WTC11 (cell line): Measurements from ENCODE around the gene VAC14. TPM values are rescaled to one million over a fixed set of nuclear protein-coding genes. Genes with fewer than 3 reads are reported as not detected.

Experiments
- ATAC-seq: fragments of 200-7000 bp; cut with Tn5 transposase; 2 replicates; pipeline ENCODE4 v1.10.0; 2021; ENCODE audit warnings: mild to moderate bottlenecking, moderate library complexity
- CTCF ChIA-PET: fragments of 300-600 bp; sonication (Branson Sonifier 250); formaldehyde crosslinking; loops from one replicate; lab custom pipeline; 2021; ENCODE audit warnings: antibody characterized with exemption; lab: Charles Lee
- POLR2A ChIA-PET: fragments of 350-600 bp; sonication (Branson Sonifier 250); formaldehyde crosslinking; loops from one replicate; lab custom pipeline; 2021; ENCODE audit warnings: antibody characterized with exemption; lab: Charles Lee
- DNase-seq: peaks from one replicate; pipeline ENCODE4 v3.0.0; 2021; ENCODE audit warnings: low spot score
- H3K27ac Mint-ChIP-seq: 2 replicates; pipeline ENCODE4 v1.8.0; 2021; ENCODE audit warnings: mixed read lengths
- H3K27me3 Mint-ChIP-seq: 2 replicates; pipeline ENCODE4 v1.8.0; 2021; ENCODE audit warnings: low read depth, mild to moderate bottlenecking, moderate library complexity, mixed read lengths
- H3K36me3 Mint-ChIP-seq: 2 replicates; pipeline ENCODE4 v1.8.0; 2021; ENCODE audit warnings: mixed read lengths
- H3K4me1 Mint-ChIP-seq: 2 replicates; pipeline ENCODE4 v1.8.0; 2022; ENCODE audit warnings: mixed read lengths
- H3K4me3 Mint-ChIP-seq: 2 replicates; pipeline ENCODE4 v1.8.0; 2021; ENCODE audit warnings: mild to moderate bottlenecking, moderate library complexity, mixed read lengths
- H3K9me3 Mint-ChIP-seq: 2 replicates; pipeline ENCODE4 v1.8.0; 2021; ENCODE audit warnings: mixed read lengths
- CBFB ChIP-seq: sonication (generic); formaldehyde crosslinking; IDR thresholded peaks from 2 replicates; pipeline ENCODE4 v1.8.1; 2022; ENCODE audit warnings: mild to moderate bottlenecking, low read depth, missing genetic modification reagents
- E2F4 ChIP-seq: sonication (generic); formaldehyde crosslinking; IDR thresholded peaks from 2 replicates; pipeline ENCODE4 v1.8.1; 2022; ENCODE audit warnings: low read depth, mild to moderate bottlenecking, moderate library complexity, missing genetic modification reagents, borderline replicate concordance
- ESRRA ChIP-seq: sonication (generic); formaldehyde crosslinking; IDR thresholded peaks from 2 replicates; pipeline ENCODE4 v1.8.1; 2022; ENCODE audit warnings: mild to moderate bottlenecking, missing genetic modification reagents, borderline replicate concordance
- GTF2I ChIP-seq: fragments of 250-450 bp; sonication (Bioruptor Pico); conservative IDR thresholded peaks from 2 replicates; pipeline ENCODE4 v1.4.0; 2021; ENCODE audit warnings: mild to moderate bottlenecking
- IRF1 ChIP-seq: sonication (generic); formaldehyde crosslinking; IDR thresholded peaks from 2 replicates; pipeline ENCODE4 v1.8.0; 2023; ENCODE audit warnings: missing genetic modification reagents
- JUN ChIP-seq: sonication (generic); formaldehyde crosslinking; IDR thresholded peaks from 2 replicates; pipeline ENCODE4 v1.8.0; 2023; ENCODE audit warnings: mild to moderate bottlenecking, missing genetic modification reagents
- MXD4 ChIP-seq: fragments of 250-450 bp; sonication (Bioruptor Pico); IDR thresholded peaks from 2 replicates; pipeline ENCODE4 v1.8.0; 2021; ENCODE audit warnings: mild to moderate bottlenecking, moderate library complexity, borderline replicate concordance
- MYBL2 ChIP-seq: sonication (generic); formaldehyde crosslinking; IDR thresholded peaks from 2 replicates; pipeline ENCODE4 v1.8.1; 2023; ENCODE audit warnings: mild to moderate bottlenecking, moderate library complexity, missing genetic modification reagents
- NR3C1 ChIP-seq: sonication (generic); formaldehyde crosslinking; conservative IDR thresholded peaks from 2 replicates; pipeline ENCODE4 v1.8.1; 2023; ENCODE audit warnings: low read depth, mild to moderate bottlenecking, missing genetic modification reagents
- RELA ChIP-seq: sonication (generic); formaldehyde crosslinking; IDR thresholded peaks from 2 replicates; pipeline ENCODE4 v1.8.1; 2022; ENCODE audit warnings: missing genetic modification reagents, mild to moderate bottlenecking, borderline replicate concordance
- SMAD3 ChIP-seq: sonication (generic); formaldehyde crosslinking; IDR thresholded peaks from 2 replicates; pipeline ENCODE4 v1.8.0; 2022; ENCODE audit warnings: missing genetic modification reagents, mild to moderate bottlenecking, borderline replicate concordance
- TEAD1 ChIP-seq: sonication (generic); formaldehyde crosslinking; IDR thresholded peaks from 2 replicates; pipeline ENCODE4 v1.8.0; 2022; ENCODE audit warnings: mild to moderate bottlenecking, missing genetic modification reagents
- ZBTB21 ChIP-seq: sonication (generic); formaldehyde crosslinking; IDR thresholded peaks from 2 replicates; pipeline ENCODE4 v1.8.1; 2023; ENCODE audit warnings: mild to moderate bottlenecking, missing genetic modification reagents, borderline replicate concordance
- ZNF138 ChIP-seq: sonication (generic); formaldehyde crosslinking; conservative IDR thresholded peaks from 2 replicates; pipeline ENCODE4 v1.8.1; 2022; ENCODE audit warnings: mild to moderate bottlenecking, moderate library complexity, missing genetic modification reagents
- ZNF263 ChIP-seq: sonication (generic); formaldehyde crosslinking; IDR thresholded peaks from 2 replicates; pipeline ENCODE4 v1.8.1; 2022; ENCODE audit warnings: low read depth, mild to moderate bottlenecking, moderate library complexity, missing genetic modification reagents
- ZNF281 ChIP-seq: sonication (generic); formaldehyde crosslinking; IDR thresholded peaks from 2 replicates; pipeline ENCODE4 v1.8.0; 2023; ENCODE audit warnings: mild to moderate bottlenecking, missing genetic modification reagents
- total RNA-seq: library from RNA; stranded (reverse); gene quantifications from 3 replicates; pipeline ENCODE4 v1.2.3, GENCODE V29; 2021
- TF ChIP-seq, protein P1 (sequence below): sonication (generic); formaldehyde crosslinking; IDR thresholded peaks from 2 replicates; pipeline ENCODE4 v1.8.1; 2022; ENCODE audit warnings: mild to moderate bottlenecking, missing genetic modification reagents, moderate library complexity, borderline replicate concordance
- TF ChIP-seq, protein P2 (sequence below): sonication (generic); formaldehyde crosslinking; IDR thresholded peaks from 2 replicates; pipeline ENCODE4 v1.8.1; 2022; ENCODE audit warnings: mild to moderate bottlenecking, moderate library complexity, missing genetic modification reagents
- TF ChIP-seq, protein P3 (sequence below): sonication (generic); formaldehyde crosslinking; IDR thresholded peaks from 2 replicates; pipeline ENCODE4 v1.8.0; 2022; ENCODE audit warnings: mild to moderate bottlenecking, missing genetic modification reagents
- TF ChIP-seq, protein P4 (sequence below): sonication (generic); formaldehyde crosslinking; IDR thresholded peaks from 2 replicates; pipeline ENCODE4 v1.8.1; 2022; ENCODE audit warnings: low read depth, missing genetic modification reagents, borderline replicate concordance

VAC14 gene
- total RNA-seq, 1 experiment from 2014 or later = 60.1 TPM

DNA sequence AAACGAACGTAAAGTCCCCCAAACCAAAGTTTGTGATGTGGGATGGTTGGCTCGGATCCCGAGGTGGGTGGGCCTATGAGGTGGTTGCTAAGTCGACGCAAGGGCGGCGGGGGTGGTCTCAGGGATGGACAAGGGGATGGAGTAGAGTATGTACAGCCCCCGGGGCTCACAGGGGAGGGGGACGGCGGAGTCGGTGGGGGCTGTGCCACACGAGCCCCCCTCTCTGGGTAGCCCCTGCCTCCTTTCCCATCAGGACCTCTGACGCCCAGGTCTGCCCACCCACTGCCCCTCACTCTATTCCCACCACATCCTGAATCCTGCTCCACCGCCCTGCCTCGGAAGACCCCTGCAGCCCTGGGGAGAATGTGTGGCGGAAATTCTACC lies 139.4 kb downstream of the VAC14 start:
- ChIA-PET POLR2A (no interaction called here), CTCF (interaction anchor here (0.6 to 1.7 kb wide), 6 partner anchors 8 to 136 kb away, joined by 3 to 5 read pairs (median 4); no protein-coding TSS in a partner anchor)
- no peaks in the 10 kb centered on the region for H3K27me3 Mint-ChIP-seq
- peaks cover 10% of the 10 kb centered on the region for H3K36me3 Mint-ChIP-seq
- H3K4me1 Mint-ChIP-seq = peaks cover 13% of the 10 kb centered on the region
- H3K27ac Mint-ChIP-seq = no peak overlapping the region
- peaks cover 1% of the 10 kb centered on the region for H3K9me3 Mint-ChIP-seq
- TF ChIP-seq ESRRA (CRISPR knock-in tag) (no peak), TEAD1 (CRISPR knock-in tag) (no peak), ZBTB21 (CRISPR knock-in tag) (no peak), GTF2I (CRISPR knock-in tag) (no peak), E2F4 (CRISPR knock-in tag) (no peak), ZNF138 (CRISPR knock-in tag) (no peak), ZNF263 (CRISPR knock-in tag) (no peak), NR3C1 (CRISPR knock-in tag) (no peak), MXD4 (no peak), MYBL2 (CRISPR knock-in tag) (no peak)
- TF ChIP-seq, protein P1, sequence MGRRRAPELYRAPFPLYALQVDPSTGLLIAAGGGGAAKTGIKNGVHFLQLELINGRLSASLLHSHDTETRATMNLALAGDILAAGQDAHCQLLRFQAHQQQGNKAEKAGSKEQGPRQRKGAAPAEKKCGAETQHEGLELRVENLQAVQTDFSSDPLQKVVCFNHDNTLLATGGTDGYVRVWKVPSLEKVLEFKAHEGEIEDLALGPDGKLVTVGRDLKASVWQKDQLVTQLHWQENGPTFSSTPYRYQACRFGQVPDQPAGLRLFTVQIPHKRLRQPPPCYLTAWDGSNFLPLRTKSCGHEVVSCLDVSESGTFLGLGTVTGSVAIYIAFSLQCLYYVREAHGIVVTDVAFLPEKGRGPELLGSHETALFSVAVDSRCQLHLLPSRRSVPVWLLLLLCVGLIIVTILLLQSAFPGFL (CRISPR knock-in tag) = no peak
- TF ChIP-seq, protein P2, sequence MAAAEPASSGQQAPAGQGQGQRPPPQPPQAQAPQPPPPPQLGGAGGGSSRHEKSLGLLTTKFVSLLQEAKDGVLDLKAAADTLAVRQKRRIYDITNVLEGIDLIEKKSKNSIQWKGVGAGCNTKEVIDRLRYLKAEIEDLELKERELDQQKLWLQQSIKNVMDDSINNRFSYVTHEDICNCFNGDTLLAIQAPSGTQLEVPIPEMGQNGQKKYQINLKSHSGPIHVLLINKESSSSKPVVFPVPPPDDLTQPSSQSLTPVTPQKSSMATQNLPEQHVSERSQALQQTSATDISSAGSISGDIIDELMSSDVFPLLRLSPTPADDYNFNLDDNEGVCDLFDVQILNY = no peak
- DNase-seq (no peak), ATAC-seq (no peak)
- no peak overlapping the region for H3K4me3 Mint-ChIP-seq

- H3K9me3 Mint-ChIP-seq = no peaks in the 10 kb centered on the region
- ChIA-PET CTCF (interaction anchor here (3.0 kb wide), 1 partner anchor 18 kb away, joined by 12 read pairs; no protein-coding TSS in a partner anchor), POLR2A (interaction anchor here (0.7 kb wide), 1 partner anchor 46 kb away, joined by 8 read pairs; no protein-coding TSS in a partner anchor)
- H3K4me3 Mint-ChIP-seq = no peak overlapping the region
- H3K27ac Mint-ChIP-seq = no peak overlapping the region
- peaks cover 13% of the 10 kb centered on the region for H3K4me1 Mint-ChIP-seq
- ATAC-seq = peak; percentile 78
- H3K36me3 Mint-ChIP-seq = peaks cover 3% of the 10 kb centered on the region
- no peaks in the 10 kb centered on the region for H3K27me3 Mint-ChIP-seq
- no peak for TF ChIP-seq SMAD3 (CRISPR knock-in tag)
- no peak for TF ChIP-seq JUN (CRISPR knock-in tag)
- TF ChIP-seq, protein P3, sequence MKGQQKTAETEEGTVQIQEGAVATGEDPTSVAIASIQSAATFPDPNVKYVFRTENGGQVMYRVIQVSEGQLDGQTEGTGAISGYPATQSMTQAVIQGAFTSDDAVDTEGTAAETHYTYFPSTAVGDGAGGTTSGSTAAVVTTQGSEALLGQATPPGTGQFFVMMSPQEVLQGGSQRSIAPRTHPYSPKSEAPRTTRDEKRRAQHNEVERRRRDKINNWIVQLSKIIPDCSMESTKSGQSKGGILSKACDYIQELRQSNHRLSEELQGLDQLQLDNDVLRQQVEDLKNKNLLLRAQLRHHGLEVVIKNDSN (CRISPR knock-in tag) = no peak
- no peak for TF ChIP-seq RELA (CRISPR knock-in tag)
- TF ChIP-seq, all 79 proteins: peak for 0
- DNase-seq = no peak
These were observed 140.1 kb downstream of the VAC14 start for GRCh38 chr16:70660672-70661350.

- ChIA-PET POLR2A (interaction anchor here (0.7 kb wide), 1 partner anchor 269 kb away, joined by 4 read pairs; no protein-coding TSS in a partner anchor), CTCF (interaction anchor here (0.8 to 3.0 kb wide), 4 partner anchors 19 to 111 kb away, joined by 3 to 20 read pairs (median 8); no protein-coding TSS in a partner anchor)
- no peaks in the 10 kb centered on the region for H3K27me3 Mint-ChIP-seq
- H3K9me3 Mint-ChIP-seq = no peaks in the 10 kb centered on the region
- H3K36me3 Mint-ChIP-seq = no peaks in the 10 kb centered on the region
- no peak overlapping the region for H3K4me3 Mint-ChIP-seq
- no peak for ATAC-seq
- H3K4me1 Mint-ChIP-seq = peaks cover 13% of the 10 kb centered on the region
- no peak for DNase-seq
- no peak overlapping the region for H3K27ac Mint-ChIP-seq
- no peak for TF ChIP-seq SMAD3 (CRISPR knock-in tag)
- no peak for TF ChIP-seq ZNF281
- no peak for TF ChIP-seq CBFB
- no peak for TF ChIP-seq ESRRA (CRISPR knock-in tag)
- no peak for TF ChIP-seq IRF1 (CRISPR knock-in tag)
- TF ChIP-seq, protein P4, sequence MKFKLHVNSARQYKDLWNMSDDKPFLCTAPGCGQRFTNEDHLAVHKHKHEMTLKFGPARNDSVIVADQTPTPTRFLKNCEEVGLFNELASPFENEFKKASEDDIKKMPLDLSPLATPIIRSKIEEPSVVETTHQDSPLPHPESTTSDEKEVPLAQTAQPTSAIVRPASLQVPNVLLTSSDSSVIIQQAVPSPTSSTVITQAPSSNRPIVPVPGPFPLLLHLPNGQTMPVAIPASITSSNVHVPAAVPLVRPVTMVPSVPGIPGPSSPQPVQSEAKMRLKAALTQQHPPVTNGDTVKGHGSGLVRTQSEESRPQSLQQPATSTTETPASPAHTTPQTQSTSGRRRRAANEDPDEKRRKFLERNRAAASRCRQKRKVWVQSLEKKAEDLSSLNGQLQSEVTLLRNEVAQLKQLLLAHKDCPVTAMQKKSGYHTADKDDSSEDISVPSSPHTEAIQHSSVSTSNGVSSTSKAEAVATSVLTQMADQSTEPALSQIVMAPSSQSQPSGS (CRISPR knock-in tag) = no peak
These were observed 140.8 kb downstream of the VAC14 start for GRCh38 chr16:70659953-70660671.
